Lower leg skin (tissue), 3 donors: ENCODE data around the gene TRIM65.
"Not testable (repeated sequence)": the region's sequence is repeated elsewhere in the genome, so short reads cannot be mapped to it uniquely, and the experiment has no call there.

ENCODE experiments used
- CTCF ChIP-seq, 3 donors: fragments of 450-650 bp; IDR thresholded peaks; one replicate each; pipeline ENCODE4 v1.5.1; 2016; ENCODE audit warnings: antibody characterized with exemption in 3 of 3, mild to moderate bottlenecking in 3 of 3, moderate library complexity in 2 of 3
- POLR2A ChIP-seq, 2 donors: fragments of 450-650 bp; IDR thresholded peaks; one replicate each; pipeline ENCODE4 v1.6.1; 2016 to 2017; ENCODE audit warnings: antibody characterized with exemption in 2 of 2, mild to moderate bottlenecking in 1 of 2, moderate library complexity in 1 of 2

- not testable (repeated sequence) for TF ChIP-seq CTCF, POLR2A (IDR thresholded peaks at IDR 0.05)
Observed at GRCh38 chr17:75885860-75886259, 10.9 kb downstream of the TRIM65 start.
